Progenitor cell of endocrine pancreas (in vitro differentiated cells): ENCODE results near the gene ELAC1. TPM values are rescaled to one million over a fixed set of nuclear protein-coding genes. Genes with fewer than 3 reads are reported as not detected.
A peak's percentile ranks its signal among the peaks of the same experiment; 100 is the strongest.

Experiments used
- DNase-seq: peaks from one replicate; pipeline ENCODE4 v3.0.0; 2021; ENCODE audit warnings: low spot score; ENCODE audit not compliant: unreplicated experiment
- H3K27ac Mint-ChIP-seq: 2 replicates; pipeline ENCODE4 v1.8.0; 2021; ENCODE audit warnings: mild to moderate bottlenecking, moderate library complexity, mixed read lengths
- H3K27me3 Mint-ChIP-seq: 2 replicates; pipeline ENCODE4 v1.8.0; 2021; ENCODE audit warnings: mixed read lengths
- H3K36me3 Mint-ChIP-seq: 2 replicates; pipeline ENCODE4 v1.8.0; 2022; ENCODE audit warnings: mixed read lengths; ENCODE audit not compliant: insufficient read depth
- H3K4me1 Mint-ChIP-seq: 2 replicates; pipeline ENCODE4 v1.8.0; 2021; ENCODE audit warnings: low read depth, mixed read lengths
- H3K4me3 Mint-ChIP-seq: 2 replicates; pipeline ENCODE4 v1.8.0; 2021; ENCODE audit warnings: low read depth, mild to moderate bottlenecking, moderate library complexity, mixed read lengths
- H3K9me3 Mint-ChIP-seq: 2 replicates; pipeline ENCODE4 v1.8.0; 2021; ENCODE audit warnings: low read depth, mixed read lengths
- CTCF ChIP-seq: fragments of 200-600 bp; sonication (generic); IDR thresholded peaks from one replicate; pipeline ENCODE4 v1.5.0; 2021; ENCODE audit warnings: antibody characterized with exemption, mild to moderate bottlenecking; ENCODE audit not compliant: unreplicated experiment
- long read RNA-seq: library from polyadenylated mRNA; unstranded; transcript quantifications from one replicate; pipeline ENCODE4 v2.0.0, GENCODE V29; 2020
- total RNA-seq: library from RNA; stranded (reverse); gene quantifications from 2 replicates; pipeline ENCODE4 v1.2.1, GENCODE V29; 2021

ELAC1 gene
- total RNA-seq: 8.5 and 9.2 TPM in 2 replicates
- long read RNA-seq, transcript ELAC1-203 (4 exons, 694 nt): minor isoform, 6 of 35 reads
- long read RNA-seq, transcript ELAC1-201 (4 exons, 2,235 nt): major isoform, 26 of 35 reads
- long read RNA-seq, partial matches to known transcripts: 0 of 35 reads
- long read RNA-seq, other reads (novel, unspliced or antisense): 1 of 35 reads

GRCh38 chr18:50967714-50968661 is at the start of gene ELAC1:
TSS of gene ELAC1 (plus strand) at chr18:50968040. CDS start at chr18:50974405, 6,365 bp downstream.
- peaks cover 3% of the 10 kb centered on the region for H3K36me3 Mint-ChIP-seq
- H3K27me3 Mint-ChIP-seq: no peaks in the 10 kb centered on the region
- peak within 1 kb of the TSS; percentile 93 for H3K4me3 Mint-ChIP-seq
- H3K27ac Mint-ChIP-seq: peak within 1 kb of the TSS; percentile 98
- H3K9me3 Mint-ChIP-seq: peaks cover 10% of the 10 kb centered on the region
- peaks cover 17% of the 10 kb centered on the region for H3K4me1 Mint-ChIP-seq
- peak; percentile 61 for DNase-seq
- peak; percentile 12 for TF ChIP-seq CTCF

- no peaks in the 10 kb centered on the region for H3K9me3 Mint-ChIP-seq
- no peak for TF ChIP-seq CTCF
- no peak for DNase-seq
- peaks cover 25% of the 10 kb centered on the region for H3K36me3 Mint-ChIP-seq
- H3K4me3 Mint-ChIP-seq: no peak overlapping the region
- peaks cover 9% of the 10 kb centered on the region for H3K4me1 Mint-ChIP-seq
- H3K27ac Mint-ChIP-seq: no peak overlapping the region
- no peaks in the 10 kb centered on the region for H3K27me3 Mint-ChIP-seq
Observed at GRCh38 chr18:50918153-50918552, 49.7 kb upstream of the ELAC1 start.

- no peaks in the 10 kb centered on the region for H3K27me3 Mint-ChIP-seq
- DNase-seq: no peak
- H3K36me3 Mint-ChIP-seq: peaks cover 39% of the 10 kb centered on the region
- H3K27ac Mint-ChIP-seq: no peak overlapping the region
- H3K4me3 Mint-ChIP-seq: no peak overlapping the region
- no peak for TF ChIP-seq CTCF
- H3K9me3 Mint-ChIP-seq: peaks cover 15% of the 10 kb centered on the region
- H3K4me1 Mint-ChIP-seq: peaks cover 9% of the 10 kb centered on the region
Observed at GRCh38 chr18:50924372-50924771, 43.5 kb upstream of the ELAC1 start.

- no peak overlapping the region for H3K4me3 Mint-ChIP-seq
- H3K4me1 Mint-ChIP-seq: peaks cover 9% of the 10 kb centered on the region
- H3K9me3 Mint-ChIP-seq: peaks cover 15% of the 10 kb centered on the region
- peaks cover 35% of the 10 kb centered on the region for H3K36me3 Mint-ChIP-seq
- no peak overlapping the region for H3K27ac Mint-ChIP-seq
- no peaks in the 10 kb centered on the region for H3K27me3 Mint-ChIP-seq
- TF ChIP-seq CTCF: no peak
- DNase-seq: no peak
Observed at GRCh38 chr18:50926521-50926920, 41.3 kb upstream of the ELAC1 start.

- Mint-ChIP-seq H3K9me3 (peaks cover 15% of the 10 kb centered on the region), H3K4me1 (peaks cover 6% of the 10 kb centered on the region), H3K36me3 (peaks cover 35% of the 10 kb centered on the region), H3K27me3 (no peaks in the 10 kb centered on the region), H3K27ac (no peak overlapping the region), H3K4me3 (no peak overlapping the region)
- no peak for DNase-seq
- TF ChIP-seq CTCF: no peak
Observed at GRCh38 chr18:50928551-50928950, 39.3 kb upstream of the ELAC1 start.
